GM21447 (cell line): ENCODE data around the gene SPATA7.
"Not testable (repeated sequence)": the region's sequence is repeated elsewhere in the genome, so short reads cannot be mapped to it uniquely, and the experiment has no call there.

ENCODE experiments used
- ATAC-seq: cut with Tn5 transposase; IDR thresholded peaks from one replicate; pipeline ENCODE4 v1.9.1; 2021; ENCODE audit not compliant: unreplicated experiment

SPATA7 gene, protein sequence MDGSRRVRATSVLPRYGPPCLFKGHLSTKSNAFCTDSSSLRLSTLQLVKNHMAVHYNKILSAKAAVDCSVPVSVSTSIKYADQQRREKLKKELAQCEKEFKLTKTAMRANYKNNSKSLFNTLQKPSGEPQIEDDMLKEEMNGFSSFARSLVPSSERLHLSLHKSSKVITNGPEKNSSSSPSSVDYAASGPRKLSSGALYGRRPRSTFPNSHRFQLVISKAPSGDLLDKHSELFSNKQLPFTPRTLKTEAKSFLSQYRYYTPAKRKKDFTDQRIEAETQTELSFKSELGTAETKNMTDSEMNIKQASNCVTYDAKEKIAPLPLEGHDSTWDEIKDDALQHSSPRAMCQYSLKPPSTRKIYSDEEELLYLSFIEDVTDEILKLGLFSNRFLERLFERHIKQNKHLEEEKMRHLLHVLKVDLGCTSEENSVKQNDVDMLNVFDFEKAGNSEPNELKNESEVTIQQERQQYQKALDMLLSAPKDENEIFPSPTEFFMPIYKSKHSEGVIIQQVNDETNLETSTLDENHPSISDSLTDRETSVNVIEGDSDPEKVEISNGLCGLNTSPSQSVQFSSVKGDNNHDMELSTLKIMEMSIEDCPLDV

DNA sequence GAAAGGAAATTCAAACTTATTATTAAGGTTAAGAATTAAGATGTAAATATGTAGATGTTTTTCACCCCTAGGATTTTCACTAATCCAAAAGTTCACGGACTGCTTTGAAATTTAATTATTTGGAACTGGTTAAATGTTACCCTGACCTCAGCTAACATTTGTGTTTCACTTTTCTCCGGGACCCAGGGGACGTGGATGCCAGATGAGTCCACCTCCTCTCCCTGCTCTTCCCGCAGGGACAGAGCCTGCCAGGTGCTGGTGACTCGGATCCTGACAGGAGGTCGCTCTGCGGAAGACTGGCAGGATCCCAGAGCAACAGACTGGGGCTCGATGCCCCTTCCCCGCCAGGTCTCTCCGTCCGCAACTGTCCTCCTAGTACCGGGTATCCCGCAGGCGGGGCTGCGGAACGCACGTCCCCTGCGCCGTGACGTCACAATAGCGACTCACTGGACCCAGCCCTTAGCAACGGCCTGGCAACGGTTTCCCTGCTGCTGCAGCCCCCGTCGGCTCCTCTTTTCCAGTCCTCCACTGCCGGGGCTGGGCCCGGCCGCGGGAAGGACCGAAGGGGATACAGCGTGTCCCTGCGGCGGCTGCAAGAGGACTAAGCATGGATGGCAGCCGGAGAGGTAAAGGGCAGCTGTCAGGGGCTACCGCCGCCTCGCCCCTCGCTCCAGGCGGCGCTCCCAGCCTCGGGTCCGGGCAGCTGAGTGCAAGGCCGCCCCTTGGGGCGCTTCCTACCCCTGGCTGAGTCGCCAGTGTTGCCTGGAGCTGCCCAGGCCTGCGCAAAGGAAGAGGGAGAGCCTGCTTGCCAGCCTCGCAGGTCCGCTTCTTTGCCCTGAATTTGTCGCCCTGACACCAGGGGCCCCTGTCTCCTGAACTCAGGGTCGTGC is at the start of gene SPATA7:
Gene SPATA7, plus strand, starts transcription at position 446 of the 890 bp plus-strand sequence. Its CDS starts 162 bp downstream, at position 608.
- peak; percentile 99 for ATAC-seq

DNA sequence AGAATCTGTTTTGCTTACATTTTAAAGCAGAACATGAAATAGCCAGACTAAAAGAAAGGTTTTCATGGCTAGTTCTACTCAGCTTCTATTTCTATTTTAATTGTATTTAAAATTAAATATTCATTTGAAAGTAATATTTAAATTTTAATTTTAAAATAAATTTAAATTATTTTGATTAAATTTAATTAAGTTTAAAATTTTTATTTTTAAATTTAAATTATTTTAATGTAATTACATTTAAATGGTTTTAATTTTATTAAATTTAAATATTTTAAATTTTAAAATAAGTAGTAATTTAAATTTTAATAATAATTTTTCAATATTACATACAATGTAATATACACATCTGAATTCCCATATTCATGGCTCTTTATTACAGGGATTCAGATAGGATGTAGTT is 45.1 kb upstream of the SPATA7 start:
- no peak for ATAC-seq

DNA sequence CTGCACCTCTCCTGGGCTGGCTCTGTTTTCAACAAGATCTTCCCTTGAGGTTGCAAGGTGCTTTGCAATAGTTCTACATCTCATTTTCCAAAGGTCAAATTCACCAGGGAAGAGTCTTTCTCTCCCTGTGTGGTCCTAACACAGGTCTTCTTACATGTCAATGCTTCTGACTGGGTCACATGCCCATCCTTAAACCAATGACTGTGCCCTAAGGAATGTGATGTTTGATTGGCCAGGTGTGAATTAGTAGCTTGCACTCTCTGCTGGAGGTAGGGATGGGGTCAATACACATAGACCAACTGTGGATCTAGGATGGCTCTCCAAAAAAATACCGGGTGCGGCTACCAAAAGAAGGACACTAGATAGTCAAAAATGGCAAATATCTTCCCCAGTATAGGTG is 42.5 kb upstream of the SPATA7 start:
- ATAC-seq: no peak

DNA sequence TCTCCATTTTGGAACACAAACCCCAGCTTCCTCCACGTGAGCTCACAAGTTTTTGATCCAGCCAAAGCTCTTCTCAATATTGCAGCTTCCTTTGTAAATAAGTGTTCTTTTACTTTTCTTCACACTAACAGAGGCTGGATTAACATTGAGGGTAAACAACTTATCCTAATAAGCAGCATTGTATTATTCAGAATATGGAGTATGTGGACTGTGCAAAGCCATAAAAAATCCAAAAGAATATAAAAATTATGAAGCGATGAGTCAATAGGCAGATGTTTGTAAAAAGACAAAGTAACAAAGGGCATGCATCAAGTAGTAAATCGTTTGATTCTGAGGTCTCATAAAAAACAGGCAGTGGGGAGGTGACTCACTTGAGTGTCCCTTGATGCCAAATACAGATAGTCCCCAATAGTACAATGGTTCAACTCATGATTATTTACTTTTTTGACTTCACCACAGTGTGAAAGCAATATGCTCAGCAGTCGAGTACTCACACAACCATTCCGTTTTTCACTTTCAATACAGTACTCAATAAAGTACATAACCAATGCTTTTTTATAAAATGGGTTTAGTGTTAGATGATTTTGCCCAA is 39.3 kb upstream of the SPATA7 start:
- no peak for ATAC-seq

DNA sequence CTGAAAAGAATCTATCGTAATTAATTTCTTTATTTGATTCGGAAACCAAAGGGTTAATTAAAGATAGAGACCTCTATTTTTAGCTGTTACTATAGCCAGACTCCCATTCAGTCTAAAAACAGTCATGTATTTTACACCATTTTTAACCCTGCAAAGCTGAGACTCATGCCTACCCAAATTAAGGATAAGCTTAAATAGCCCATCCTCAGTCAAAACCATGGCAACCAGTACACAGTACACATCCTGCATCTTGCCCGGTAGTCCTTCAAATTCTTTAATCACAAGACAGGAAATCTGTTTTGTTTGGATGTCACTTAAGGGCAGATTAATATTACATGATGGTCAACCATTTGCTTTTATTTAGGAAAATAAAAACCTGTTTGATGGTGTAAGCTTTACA is 36.9 kb upstream of the SPATA7 start:
- no peak for ATAC-seq

DNA sequence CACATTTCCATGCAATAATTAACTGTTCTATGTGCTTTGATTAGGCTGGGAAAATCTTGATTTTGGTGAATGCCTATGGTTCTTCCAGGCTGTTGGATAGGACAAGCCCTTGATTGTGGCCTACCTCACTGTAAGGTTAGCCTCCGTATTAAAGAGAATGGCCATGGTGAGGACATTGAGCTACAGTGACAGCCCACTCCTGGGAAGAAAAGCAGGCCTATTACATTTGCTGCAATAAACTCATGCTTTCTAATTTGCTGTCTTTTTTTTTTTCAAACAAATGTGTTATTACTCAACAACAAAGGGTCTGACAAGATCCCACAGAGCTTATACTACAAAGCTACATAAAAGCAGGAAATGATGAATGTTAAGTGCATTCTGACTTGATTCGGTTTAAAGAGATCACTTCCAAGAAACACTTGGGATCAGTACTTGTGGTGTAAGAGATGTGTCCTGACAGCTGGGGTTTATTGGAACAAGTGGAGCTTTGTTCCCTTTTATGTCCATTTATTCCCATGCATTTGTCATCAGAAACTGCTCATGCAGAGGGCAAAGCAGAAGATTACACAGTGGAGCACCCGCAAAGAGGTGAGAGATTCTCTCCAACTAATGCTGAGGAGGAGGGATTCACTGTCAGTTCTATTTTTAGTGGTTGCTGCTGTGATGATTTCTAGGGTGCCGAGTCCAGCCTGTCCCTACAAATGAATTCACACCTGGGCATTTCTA is 33.3 kb upstream of the SPATA7 start:
- no peak for ATAC-seq

DNA sequence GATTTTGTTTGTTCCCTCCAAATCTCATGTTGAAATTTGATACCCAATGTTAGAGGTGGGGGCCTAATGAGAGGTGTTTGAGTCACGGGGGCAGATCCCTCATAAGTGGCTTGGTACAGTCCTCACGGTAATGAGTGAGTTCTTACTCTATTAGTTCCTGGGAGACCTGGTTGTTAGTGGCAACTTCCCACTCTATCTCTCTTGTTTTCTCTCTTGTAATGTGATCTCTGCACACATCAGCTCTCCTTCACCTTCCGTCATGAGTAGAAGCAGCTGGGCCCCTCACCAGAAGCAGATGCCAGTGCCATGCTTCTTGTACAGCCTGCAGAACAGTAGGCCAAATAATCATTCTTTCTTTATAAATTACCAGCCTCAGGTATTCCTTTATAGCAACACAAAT is 32.8 kb upstream of the SPATA7 start:
- ATAC-seq: no peak

DNA sequence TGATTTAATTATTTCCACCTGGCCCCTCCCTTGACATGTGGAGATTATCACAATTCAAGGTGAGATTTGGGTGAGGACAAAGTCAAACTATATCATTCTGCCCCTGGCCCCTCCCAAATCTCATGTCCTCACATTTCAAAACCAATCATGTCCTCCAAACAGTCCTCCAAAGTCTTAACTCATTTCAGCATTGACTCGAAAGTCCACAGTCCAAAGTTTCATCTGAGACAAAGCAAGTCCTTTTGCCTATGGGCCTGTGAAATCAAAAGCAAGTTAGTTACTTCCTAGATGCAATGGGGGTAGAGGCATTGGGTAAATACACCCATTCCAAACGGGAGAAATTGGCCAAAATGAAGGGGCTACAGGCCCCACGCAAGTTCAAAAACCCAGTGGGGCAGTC is 31.1 kb upstream of the SPATA7 start:
- no peak for ATAC-seq

DNA sequence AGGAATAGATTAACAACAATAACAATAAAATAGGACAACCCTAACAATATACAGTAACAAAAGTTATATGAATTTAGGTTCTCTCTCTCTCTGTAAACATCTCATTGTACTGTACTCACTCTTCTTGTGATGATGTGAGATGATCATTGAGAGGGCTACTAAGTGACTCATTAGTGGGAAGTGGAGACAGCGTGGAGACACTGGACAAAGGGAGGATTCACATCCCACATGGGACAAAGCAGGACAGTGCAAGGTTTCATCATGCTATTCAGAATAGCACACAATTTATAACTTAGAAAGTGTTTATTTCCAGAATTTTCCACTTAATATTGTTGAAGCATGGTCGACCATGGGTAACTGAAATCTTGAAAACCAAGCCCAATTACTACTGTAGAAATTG is 26.0 kb upstream of the SPATA7 start:
- ATAC-seq: no peak

DNA sequence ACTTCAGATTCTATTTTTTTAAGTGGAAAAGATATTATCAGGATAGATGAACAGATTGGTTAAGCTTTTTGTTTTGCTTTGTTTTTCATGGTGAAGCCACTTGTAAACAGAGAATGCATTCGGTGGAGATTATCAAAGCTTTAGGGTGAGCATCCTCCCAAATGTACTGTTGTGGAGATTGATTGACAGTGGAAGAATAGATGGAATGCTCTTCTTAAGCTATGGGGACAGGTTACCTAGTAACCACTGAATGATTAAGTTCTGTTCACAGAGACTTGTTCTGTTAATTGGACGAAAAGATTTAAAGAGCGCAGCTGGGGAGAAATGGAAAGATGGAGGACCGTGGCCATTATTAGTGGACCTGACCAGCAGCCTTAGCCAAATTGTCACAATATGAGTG is 21.8 kb upstream of the SPATA7 start:
- ATAC-seq: no peak

DNA sequence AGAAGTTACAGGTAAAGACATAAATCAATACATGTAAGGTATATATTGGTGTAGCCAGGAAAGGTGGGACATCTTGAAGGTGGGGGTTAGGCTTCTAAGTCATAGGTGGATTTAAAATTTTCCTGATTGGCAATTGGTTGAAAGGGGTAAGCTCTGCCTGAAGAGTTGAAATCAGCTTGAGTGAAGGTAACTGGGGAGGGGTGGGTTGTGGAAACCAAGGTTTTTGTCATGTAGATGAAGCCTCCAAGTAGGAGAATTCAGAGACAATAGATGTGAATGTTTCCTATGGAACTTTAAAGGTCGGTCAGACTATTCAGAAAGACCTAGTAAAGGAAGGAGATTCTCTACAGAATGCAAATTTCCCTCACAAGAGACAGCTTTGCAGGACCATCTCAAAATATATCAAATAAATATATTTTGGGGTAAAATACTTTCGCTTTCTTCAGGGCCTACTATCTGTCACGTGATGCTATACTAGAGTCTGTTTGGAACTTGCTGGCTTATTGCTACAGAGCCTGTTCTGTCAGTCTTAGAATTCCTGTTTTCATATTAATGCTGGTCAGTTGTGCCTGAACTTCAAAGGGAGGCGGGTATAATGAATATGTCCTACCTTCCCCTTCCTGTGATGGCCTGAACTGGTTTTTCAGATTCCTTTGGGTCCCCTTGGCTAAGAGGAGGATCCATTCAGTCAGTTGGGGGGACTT is 20.6 kb upstream of the SPATA7 start:
- no peak for ATAC-seq

DNA sequence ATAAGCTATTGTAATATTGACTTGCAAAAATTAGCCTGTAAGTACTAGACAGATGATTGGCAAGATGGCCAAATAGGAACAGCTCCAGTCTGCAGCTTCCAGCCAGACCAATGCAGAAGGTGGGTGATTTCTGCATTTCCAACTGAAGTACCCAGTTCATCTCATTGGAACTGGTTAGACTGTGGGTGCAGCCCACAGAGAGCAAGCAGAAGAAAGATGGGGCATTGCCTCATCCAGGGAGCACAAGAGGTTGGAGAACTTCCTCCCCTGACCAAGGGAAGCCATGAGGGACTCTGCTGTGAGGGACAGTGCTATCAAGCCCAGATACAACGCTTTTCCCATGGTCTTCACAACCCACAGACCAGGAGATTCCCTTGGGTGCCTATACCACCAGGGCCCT is 16.0 kb upstream of the SPATA7 start:
- no peak for ATAC-seq

DNA sequence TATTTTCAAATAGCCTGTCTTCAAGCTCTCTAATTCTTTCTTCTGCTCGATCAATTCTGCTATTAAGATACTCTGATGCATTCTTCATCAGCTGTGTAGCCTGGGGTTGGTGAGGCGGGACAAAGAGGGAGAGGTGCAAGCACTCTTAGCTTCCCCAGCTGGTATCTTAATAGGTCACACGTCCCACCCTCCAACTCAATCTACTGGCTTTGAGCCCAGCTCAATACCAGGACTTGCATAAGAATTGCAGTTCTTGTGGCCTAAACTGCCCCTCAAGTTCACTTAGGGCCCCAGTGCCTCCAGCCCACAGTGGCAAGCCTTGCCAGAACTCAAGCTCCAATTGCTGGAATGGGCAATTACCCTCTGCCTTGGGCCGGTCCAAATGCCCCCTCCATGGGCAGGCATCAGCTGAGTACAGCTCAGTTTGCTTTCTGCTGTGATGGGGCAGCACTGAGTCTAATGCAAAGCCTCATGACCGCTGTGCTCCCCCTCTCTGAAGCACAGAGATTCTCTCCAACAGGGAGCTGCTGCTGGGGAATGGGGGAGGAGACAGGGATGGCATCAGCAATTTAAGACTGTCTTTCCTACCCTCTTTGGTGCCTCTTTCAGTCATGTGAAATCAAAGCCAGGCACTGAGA is 5.6 kb upstream of the SPATA7 start:
- no peak for ATAC-seq

DNA sequence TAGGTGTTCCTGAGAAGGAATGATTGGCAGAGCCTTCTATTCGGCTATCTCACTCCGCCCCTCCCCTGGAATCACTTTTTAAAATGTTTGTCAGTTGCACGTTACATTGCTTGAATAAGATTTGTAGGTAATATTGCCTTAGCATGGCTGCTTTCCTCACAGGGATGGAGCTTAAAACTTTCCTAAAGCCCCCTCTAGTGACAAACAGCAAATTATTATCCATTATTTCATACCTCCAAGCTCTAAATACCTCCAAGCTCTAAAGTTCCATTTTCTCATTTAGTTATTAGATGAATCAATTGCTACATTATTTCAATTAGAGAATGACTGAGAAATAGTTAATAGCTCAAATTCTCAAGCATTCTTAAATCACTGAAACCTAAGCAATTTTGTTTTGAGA is 5.1 kb upstream of the SPATA7 start:
- ATAC-seq: no peak

DNA sequence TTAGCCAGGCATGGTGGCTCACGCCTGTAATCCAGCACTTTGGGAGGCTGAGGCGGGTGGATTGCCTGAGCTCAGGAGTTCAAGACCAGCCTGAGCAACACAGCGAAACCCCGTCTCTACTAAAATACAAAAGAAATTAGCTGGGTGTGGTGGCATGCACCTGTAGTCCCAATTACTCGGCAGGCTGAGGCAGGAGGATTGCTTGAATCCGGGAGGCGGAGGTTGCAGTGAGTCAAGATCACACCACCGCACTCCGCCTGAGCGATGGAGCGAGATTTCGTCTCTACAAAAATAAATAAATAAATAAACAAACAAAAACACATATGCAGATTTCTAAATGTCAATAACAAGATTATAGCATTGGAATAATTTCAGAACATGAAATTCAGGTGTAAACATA is 3.8 kb upstream of the SPATA7 start:
- not testable (repeated sequence) for ATAC-seq

DNA sequence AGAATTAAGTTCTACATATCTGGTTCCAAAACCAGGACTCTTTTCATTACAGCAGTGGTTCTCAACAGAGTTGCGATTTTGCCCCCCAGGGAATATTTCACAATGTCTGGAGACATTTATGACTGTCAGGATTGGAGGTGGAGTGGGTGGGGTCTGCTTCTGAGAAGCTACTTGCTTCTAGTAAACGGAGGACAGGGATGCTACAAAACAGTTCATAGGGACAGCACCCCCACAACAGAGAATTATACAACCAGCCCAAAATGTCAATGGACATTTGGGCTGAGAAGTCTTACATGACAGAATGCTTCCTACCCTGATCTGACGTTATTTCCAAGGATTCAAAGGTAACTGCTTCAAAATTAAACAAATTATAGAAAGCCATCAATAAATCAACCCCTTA is 739 bp upstream of the SPATA7 start:
- no peak for ATAC-seq

DNA sequence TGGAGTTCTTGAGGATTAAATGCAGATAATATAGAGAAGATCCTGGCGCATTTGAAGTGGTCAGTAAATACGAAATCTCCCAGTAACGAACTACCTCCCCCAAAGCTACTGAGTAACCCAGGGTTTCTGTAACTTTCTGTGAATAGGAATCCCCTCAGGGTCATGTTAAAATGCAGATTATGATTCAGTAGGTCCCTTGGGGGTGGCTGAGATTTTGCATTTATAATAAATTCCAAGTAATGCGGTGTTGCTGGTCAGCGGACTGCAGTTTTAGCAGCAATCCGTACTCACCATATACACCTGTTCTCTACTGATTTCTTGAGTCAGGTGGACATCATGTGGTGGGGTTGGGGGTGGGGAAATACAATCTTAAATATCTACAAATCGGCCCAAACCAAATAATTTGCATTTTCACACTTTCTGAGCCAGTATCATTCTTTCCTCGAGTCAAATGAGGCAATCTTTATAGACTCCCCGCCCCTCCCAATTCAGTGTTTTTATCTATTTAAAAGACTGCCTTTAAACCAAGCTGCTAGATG is 868 bp downstream of the SPATA7 start:
- ATAC-seq: peak; percentile 4

DNA sequence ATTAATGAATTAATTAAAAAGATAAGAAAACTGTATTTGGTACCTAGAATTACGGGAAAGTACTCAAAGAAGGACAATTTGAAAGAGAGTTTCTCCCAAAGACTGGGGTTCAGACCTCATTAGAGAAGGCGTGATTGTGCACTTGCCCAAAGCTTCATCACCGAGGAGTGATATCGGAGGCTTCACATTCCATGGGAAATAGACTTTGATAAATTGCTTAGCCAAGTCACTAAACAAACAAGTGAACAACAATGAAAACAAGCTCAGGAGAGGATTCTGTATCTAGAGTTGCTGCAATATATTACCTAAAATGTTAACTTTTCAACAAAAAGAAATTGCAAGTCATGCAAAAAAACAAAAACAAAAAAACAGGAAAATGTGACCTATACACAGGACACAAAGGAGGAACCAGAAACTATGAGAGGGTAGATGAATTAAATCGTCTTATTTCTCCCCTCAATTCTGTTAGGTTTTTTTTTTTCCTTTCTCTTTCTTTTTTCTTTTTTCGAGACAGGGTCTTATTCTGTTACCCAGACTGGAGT is 3.4 kb downstream of the SPATA7 start:
- ATAC-seq: no peak

DNA sequence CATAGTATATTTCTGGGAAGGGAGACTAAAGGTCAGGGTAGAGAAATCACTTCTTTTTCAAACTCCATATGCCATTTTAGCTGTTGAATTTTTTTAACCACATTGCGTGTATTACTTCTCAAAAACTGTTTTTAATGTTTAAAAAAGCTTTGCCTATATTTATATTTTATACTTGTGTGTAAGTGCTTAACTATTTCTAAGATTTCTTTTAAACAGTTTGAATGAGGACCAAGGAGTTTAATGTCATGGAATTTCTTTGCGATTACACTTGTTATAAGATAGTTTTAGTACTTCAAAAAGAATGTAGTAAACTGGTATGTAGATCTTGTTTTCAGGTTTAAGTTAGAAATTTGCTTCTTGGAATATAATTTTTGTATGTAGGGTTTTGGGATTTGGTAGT is 7.2 kb downstream of the SPATA7 start:
- ATAC-seq: no peak
